Kidney tubule cell (primary cell): Measurements from ENCODE around the gene DCST2.
A peak's percentile ranks its signal among the peaks of the same experiment; 100 is the strongest.
"Not testable (repeated sequence)": the region's sequence is repeated elsewhere in the genome, so short reads cannot be mapped to it uniquely, and the experiment has no call there.

ENCODE experiments used
- DNase-seq: peaks from one replicate; pipeline ENCODE4 v3.0.0-alpha.2; 2018; ENCODE audit warnings: low spot score

Gene DCST2

GRCh38 chr1:154998818-154999570 is 34.6 kb downstream of the DCST2 start:
- peak; percentile 76 for DNase-seq

GRCh38 chr1:154998201-154998780 is 35.3 kb downstream of the DCST2 start:
- DNase-seq, result no peak

DNA sequence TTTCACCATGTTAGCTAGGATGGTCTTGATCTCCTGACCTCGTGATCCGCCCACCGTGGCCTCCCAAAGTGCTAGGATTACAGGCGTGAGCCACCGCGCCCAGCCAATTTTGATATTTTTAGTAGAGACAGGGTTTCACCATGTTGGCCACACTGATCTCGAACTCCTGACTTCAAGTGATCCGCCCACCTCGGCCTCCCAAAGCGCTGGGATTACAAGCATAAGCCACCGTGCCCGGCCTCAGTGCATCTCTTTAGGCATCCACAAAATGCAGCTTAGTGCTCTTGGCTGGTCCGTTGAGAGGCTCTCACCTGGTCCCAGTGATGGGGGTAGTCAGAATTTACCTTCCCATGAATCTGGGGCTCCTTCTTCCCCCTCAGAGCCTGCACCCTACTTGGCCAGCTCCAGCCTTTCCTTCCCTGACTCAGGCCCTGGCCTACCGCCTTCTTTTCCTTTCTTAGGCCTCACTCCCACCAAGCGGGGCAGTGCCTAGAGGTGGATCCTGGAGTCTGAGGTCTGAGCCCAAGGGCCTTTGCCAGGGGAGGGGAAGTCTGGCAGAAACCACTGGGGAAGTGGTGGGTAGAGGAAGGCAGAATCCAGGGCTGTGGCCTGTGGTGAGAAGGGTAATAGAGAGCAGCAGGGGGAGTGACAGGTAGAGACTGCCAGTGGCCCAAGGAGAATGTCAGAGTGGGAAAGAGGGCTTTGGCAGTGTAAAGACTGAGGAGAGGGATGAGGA is 36.4 kb downstream of the DCST2 start:
- DNase-seq, result no peak

- DNase-seq, result peak; percentile 68
Measured at GRCh38 chr1:154995301-154995983, 38.1 kb downstream of the DCST2 start.

DNA sequence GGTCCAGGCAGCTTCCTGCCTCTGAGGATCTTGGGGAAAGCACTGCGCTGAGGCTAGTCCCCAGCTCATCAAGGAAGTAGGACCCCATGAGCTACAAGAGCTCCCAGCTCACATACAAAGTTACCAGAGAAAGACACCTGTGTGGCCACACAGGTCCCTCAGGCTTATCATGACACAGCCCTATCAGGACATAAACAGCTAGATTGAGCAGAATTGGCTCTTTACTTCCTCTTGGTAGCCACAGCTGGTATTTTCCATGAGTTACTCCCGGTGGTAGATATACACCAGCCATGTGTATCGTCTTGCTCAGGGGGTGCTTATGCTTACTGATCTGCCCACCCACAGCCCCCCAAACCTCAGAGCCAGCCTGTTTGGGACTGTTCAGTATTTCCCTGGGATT is 39.0 kb downstream of the DCST2 start:
- no peak for DNase-seq

GRCh38 chr1:154994269-154994587 is 39.4 kb downstream of the DCST2 start:
- DNase-seq, result no peak

DNA sequence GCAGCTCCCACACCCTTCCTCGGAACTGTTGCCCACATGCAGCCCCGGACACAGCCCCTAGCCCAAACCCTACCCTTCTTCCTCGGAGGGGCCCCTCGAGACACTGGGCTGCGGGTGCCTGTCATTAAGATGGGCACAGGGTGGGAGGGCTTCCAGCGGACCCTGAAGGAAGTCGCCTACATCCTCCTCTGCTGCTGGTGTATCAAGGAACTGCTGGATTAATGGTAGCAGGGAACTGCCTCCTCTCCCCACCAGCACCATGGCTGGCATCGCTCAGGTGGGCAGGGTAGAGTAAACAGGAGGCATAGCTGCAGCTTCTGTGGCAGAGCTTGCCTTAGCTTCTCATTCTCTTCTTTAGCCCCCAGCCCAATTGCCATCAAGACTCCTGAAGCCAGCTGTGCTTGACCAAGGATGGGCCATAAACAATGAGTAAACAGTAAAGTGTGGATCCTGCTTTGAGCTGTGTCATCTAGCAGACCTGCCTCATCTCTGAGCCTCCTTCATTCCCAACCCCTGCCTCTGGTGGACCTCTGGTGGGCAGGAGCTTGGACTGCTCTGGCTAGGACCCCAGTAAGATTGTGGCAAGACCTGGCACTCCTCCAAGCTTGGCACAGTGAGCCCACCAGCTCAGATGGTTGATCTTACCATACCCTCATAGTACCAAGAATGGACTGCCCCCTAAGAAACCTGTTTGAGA is 39.9 kb downstream of the DCST2 start, which contains the start of gene LENEP:
LENEP (plus strand) TSS at position 15 of the 697 bp plus-strand sequence; CDS start at position 37, 22 bp downstream.
- no peak for DNase-seq

GRCh38 chr1:154992721-154993571 is 40.6 kb downstream of the DCST2 start:
- peak; percentile 47 for DNase-seq

DNA sequence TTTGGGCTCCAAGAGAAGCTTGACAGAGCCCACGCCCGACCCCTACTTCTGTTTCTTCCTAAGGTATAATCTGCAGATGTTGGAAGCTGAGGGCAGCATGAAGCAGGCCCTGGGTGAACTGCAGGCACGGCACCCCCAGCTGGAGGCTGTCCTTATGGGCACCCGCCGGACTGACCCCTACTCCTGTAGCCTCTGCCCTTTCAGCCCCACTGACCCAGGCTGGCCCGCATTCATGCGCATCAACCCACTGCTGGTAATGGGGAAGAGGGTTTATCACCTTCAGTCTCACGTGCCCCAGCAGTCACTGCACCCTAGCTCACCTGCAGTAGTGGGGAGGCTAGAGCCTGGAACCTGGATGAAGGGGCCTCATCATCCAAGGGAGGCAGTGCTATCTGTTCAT is 43.3 kb downstream of the DCST2 start:
- no peak for DNase-seq

GRCh38 chr1:154989195-154989860 is 44.3 kb downstream of the DCST2 start:
- no peak for DNase-seq

GRCh38 chr1:154988058-154988954 is 45.3 kb downstream of the DCST2 start:
- DNase-seq, result no peak

DNA sequence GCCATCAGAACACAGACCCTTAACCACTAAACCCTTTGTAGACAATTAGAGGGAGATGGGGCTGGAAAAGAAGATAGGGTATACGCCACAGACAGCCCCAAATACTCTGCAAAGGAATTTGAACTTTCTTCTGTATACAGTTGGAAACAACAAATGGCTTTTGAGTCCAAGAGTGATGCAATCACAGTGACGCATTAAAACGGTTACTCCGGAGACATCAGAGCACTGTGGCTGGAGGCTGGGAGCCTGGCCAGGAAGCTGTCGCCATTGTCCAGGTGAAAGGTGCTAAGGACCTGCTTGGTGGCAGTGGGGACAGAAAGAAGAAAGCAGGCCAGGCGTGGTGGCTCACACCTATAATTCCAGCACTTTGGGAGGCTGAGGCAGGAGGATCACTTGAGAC is 46.3 kb downstream of the DCST2 start:
- no peak for DNase-seq

GRCh38 chr1:154986736-154987135 is 46.8 kb downstream of the DCST2 start:
- DNase-seq, result not testable (repeated sequence)

- no peak for DNase-seq
Measured at GRCh38 chr1:154983776-154984466, 49.7 kb downstream of the DCST2 start.

DNA sequence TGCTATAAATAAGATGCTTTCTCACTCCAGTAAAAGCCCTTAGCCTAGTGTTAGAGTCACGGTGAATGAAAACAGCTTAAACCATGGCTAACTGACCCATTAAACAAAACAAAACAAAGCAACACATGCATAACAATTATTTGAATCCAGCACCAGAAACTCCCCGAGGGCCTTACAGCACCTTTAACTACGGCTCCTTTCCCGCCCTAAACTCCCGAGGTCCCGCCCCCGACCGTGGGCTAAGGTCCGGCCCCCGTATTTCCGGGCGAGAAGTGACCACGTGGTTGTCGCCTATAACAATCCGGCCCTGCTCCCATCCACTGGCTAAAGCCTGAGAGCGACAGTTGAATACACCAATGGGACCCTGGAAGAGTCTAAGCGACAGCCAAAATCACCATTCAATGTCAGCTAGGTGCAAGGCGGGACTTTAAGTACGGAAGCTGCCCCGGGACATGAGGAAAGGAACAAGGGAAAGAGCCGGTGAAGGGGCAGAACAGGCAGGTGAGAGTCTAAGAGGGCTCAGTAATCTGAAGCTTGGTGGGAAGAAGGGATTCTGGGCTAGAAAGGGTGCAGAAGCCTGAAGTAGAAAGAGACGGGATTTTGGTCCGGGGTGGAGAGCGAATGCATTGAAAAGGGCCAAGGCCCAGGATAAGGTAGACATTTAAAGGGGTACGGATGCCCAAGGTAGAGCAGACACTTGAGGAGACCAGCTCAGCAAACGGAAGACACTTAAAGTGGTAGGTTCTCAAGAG is 50.5 kb downstream of the DCST2 start, which contains the start of gene FLAD1:
FLAD1 (plus strand) TSS at position 448 of the 752 bp plus-strand sequence. CDS start 351 bp downstream, outside the sequence.
- DNase-seq, result peak; percentile 100

GRCh38 chr1:154982341-154982740 is 51.2 kb downstream of the DCST2 start:
- no peak for DNase-seq

DNA sequence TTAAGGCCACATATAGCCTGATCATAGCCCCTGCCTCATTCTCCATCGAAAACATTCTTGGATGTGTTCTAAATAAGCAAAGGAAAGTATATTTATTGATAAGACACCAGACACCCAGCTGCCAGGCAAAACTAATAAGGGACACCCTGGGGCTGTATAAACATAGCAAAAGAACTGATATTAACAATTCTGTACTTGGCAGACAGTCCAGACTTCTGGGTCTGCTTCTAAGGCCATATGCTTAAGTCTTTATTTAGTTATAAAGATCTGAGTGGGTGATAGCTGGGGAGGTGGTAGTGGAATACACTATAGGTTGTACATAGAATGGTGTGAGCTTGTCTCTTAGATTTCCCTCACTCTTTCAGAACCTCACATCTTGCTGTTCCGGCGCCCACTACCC is 55.2 kb downstream of the DCST2 start:
- DNase-seq, result no peak

- DNase-seq, result not testable (repeated sequence)
Measured at GRCh38 chr1:154977762-154978161, 55.8 kb downstream of the DCST2 start.
